GM20000 (cell line): ENCODE results near the gene SNCAIP.
"Not testable (repeated sequence)": the region's sequence is repeated elsewhere in the genome, so short reads cannot be mapped to it uniquely, and the experiment has no call there.

Experiments used
- DNase-seq: peaks from one replicate; pipeline ENCODE4 v3.0.0; 2012; ENCODE audit warnings: low spot score
- CTCF ChIP-seq: IDR thresholded peaks from 2 replicates; pipeline ENCODE4 v1.5.1; 2012; ENCODE audit warnings: mild to moderate bottlenecking, control low read depth; ENCODE audit errors: extremely low read depth, missing control alignments

Gene SNCAIP

GRCh38 chr5:122471752-122472061 lies 159.7 kb downstream of the SNCAIP start:
- DNase-seq: no peak
- no peak for TF ChIP-seq CTCF

GRCh38 chr5:122473138-122473843 lies 161.3 kb downstream of the SNCAIP start:
- no peak for TF ChIP-seq CTCF
- DNase-seq: no peak

- no peak for DNase-seq
- TF ChIP-seq CTCF: no peak
These were observed 161.9 kb downstream of the SNCAIP start for GRCh38 chr5:122473941-122474340.

GRCh38 chr5:122478741-122479442 lies 166.9 kb downstream of the SNCAIP start:
- no peak for DNase-seq
- no peak for TF ChIP-seq CTCF

- TF ChIP-seq CTCF: no peak
These were observed 168.1 kb downstream of the SNCAIP start for GRCh38 chr5:122480146-122480545.

GRCh38 chr5:122484103-122484502 lies 172.1 kb downstream of the SNCAIP start:
- TF ChIP-seq CTCF: no peak
- DNase-seq: no peak

More at GRCh38 chr5:122480146-122480545, 168.1 kb downstream of the SNCAIP start:
- DNase-seq: no peak

GRCh38 chr5:122485226-122485625 lies 173.2 kb downstream of the SNCAIP start:
- DNase-seq: no peak
- TF ChIP-seq CTCF: no peak

- not testable (repeated sequence) for DNase-seq
These were observed 174.6 kb downstream of the SNCAIP start for GRCh38 chr5:122486616-122487015.
